AML-193 (cell line): Measurements from ENCODE around the gene ADD1.

Experiments used
- DNase-seq, 2 experiments: peaks; one replicate each; lab custom pipeline; 2025; lab: John Stamatoyannopoulos, UW

Gene ADD1

DNA sequence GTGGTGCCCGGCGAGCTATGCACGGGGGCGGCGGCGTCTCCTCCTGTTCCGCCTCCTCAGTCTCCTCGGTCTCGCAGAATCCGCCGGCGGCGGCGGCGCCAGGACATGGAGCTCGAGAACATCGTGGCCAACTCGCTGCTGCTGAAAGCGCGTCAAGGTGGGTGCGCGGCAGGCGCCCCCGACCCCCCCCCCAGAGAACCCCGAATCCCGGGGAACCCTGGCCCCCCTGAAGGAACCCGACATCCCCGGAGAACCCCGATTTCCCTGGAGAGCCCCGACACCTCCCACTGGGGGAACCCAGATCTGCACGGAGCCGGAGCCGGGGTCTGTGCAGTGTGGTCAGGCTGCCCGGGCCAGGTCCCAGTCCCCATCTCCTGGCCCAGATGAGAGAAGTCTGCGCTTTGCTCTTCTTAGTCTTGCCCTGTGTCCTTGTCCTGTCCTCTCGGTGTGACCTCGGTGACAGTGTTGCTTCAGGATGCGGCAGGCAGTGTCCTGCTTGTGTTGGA lies 120.4 kb downstream of the ADD1 start:
- DNase-seq: peak; percentile 13 to 21

DNA sequence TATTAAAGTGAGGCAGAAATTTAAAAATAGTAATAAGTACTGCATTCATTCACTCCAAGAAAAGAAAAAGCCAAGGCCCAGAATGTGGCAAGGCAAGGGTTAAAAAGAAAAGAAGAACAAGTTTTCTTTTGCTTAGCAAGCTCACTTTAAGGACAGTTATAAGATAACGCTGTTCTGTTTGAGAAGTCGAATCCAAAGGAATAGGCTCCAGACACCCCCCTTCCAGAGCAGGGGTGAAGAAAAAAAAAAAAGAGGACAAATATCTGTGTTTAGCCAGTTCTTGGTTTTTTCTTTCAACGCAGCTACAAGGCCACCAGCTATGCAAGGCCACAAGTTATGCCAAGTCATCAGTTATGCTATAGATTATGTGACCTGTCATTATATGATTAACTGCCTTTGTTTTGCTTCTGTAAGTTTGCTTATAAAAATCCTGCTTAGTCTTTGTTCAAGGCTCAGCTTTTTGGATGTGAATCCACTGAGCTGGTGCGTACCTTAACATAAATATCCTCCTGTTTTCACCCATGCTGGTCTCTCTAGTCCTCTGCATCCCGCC lies 121.1 kb downstream of the ADD1 start:
- no peak for DNase-seq

DNA sequence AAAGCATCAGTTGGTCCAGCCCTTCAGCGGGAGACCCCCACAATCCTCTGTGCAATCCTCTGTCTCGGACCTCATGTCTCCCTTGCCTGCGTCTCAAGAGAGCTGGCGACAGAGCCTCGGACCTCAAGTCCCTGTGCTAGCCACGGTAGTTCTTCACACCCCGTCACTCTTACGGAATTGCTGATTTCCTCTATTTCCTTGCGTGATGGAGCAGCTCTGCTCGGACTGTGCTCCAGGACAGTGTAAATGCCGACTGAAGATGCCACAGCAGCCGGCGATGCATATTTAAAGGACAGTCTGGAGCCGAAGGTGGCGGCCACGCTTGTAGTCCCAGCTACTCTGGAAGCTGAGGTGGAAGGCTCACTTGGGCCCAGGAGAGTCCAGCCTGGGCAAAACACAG lies 121.6 kb downstream of the ADD1 start:
- DNase-seq: no peak

DNA sequence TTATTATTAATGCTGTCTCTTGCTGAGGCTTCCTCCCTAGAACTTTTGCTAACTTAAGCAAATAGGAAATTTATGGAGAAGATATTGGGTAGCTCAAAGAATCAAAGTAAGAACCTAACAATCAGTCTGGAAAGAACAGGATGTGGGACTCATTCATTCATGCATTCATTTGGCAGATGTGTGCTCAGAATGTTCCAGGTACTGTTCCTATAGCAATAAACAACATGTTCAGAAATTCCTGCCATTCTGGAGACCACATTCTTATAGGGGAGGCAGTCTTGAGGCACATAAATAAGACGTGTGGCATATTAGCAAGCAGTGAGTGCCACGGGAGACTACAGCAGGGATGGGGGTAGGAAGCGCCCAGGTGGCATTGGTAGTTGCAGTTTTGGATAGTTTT lies 124.7 kb downstream of the ADD1 start:
- DNase-seq: no peak

DNA sequence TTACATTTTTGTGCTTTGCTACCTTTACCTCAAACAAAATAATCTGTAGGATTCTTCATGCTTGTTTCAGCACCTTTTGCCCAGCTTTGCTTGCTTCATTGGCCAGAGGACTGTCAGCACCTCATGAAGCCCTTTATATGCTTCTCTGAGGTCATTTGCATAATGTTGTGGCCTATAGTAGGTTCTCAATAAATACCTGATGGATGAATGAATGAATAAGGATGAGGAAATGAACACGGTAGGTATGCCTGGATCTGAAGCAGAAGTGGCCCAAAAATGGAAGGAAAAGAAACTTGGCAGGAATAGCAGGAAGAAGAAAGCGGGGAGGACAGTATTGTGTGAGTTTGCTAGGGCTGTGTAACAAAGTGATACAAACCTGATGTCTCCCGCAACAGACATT lies 127.6 kb downstream of the ADD1 start:
- no peak for DNase-seq

DNA sequence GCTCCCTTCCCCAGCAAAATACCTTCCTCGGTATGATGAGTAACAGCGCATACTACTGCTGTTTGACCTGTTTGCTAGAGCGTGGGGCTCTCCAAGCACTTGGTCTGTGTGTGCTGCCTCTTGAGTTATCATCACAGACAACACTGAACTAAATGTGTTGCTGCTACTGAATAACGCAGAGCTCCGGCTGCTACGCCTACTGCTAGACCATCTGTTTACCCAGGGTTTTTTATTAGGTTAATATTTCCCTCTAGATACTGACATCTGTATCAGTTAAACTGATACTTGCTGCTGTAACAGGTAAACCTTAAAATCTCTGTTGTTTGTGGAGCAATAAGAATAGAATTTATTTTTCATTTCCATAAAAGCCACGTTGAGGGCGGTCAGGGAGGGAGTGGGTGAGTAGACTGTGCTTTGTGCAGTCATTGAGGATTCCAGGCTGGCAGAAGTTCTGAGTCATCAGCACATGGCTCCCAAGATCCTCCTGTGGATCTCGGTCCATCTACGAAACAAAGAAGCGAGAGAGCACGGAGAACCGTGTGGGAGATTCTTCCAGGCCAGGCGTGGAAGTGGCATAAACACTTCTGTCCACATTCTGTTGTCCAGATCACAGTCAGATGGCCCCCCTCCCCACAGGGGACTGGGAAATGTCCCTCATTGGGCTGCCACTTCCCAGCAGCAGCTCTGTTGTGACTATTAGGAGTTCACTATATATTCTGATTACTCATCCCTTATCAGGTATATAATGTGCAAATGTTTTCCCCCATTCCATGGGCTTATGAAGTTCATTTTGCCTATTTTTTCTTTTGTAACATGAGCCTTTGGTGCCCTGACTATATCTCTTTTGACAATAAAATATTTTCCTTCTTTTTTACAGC lies 133.8 kb downstream of the ADD1 start:
- no peak for DNase-seq
